ENCODE results near the gene COMTD1.

The COMTD1 gene

GRCh38 chr10:75234017-75234682 lies 1.6 kb downstream of the COMTD1 start:
- WGBS, 2 experiments: 2% methylated on average over 48 of the region's 48 CpGs
- Histone ChIP-seq H3K4me1 (ENCODE audit: control insufficient read depth, insufficient read depth, low read length) (no peaks in the 10 kb centered on the region), H3K27ac (ENCODE audit: insufficient read depth, low read depth, low read length, poor library complexity, severe bottlenecking) (no peak overlapping the region), H3K4me3 (ENCODE audit: insufficient read depth, low read depth, low read length) (peak overlapping the region; percentile 38), H3K36me3 (ENCODE audit: control insufficient read depth, insufficient read depth, low read length) (peaks cover 14% of the 10 kb centered on the region), H3K27me3 (ENCODE audit: control insufficient read depth, insufficient read depth, low read length, poor library complexity, severe bottlenecking) (peaks cover 8% of the 10 kb centered on the region), H3K9me3 (ENCODE audit: control insufficient read depth, low read length) (no peaks in the 10 kb centered on the region)

GRCh38 chr10:75233444-75234016 lies 2.2 kb downstream of the COMTD1 start:
- WGBS, 2 experiments: 60 to 61% methylated on average over 14 of the region's 14 CpGs
- no peak overlapping the region for H3K27ac ChIP-seq (ENCODE audit: insufficient read depth, low read depth, low read length, poor library complexity, severe bottlenecking)
- no peaks in the 10 kb centered on the region for H3K9me3 ChIP-seq (ENCODE audit: control insufficient read depth, low read length)
- peak overlapping the region; percentile 38 for H3K4me3 ChIP-seq (ENCODE audit: insufficient read depth, low read depth, low read length)
- H3K4me1 ChIP-seq (ENCODE audit: control insufficient read depth, insufficient read depth, low read length): no peaks in the 10 kb centered on the region
- H3K36me3 ChIP-seq (ENCODE audit: control insufficient read depth, insufficient read depth, low read length): peaks cover 14% of the 10 kb centered on the region
- peaks cover 8% of the 10 kb centered on the region for H3K27me3 ChIP-seq (ENCODE audit: control insufficient read depth, insufficient read depth, low read length, poor library complexity, severe bottlenecking)

GRCh38 chr10:75231672-75232581 lies 3.8 kb downstream of the COMTD1 start:
- 88 to 97% methylated on average over 4 of the region's 4 CpGs for WGBS, 2 experiments
- H3K36me3 ChIP-seq (ENCODE audit: control insufficient read depth, insufficient read depth, low read length): peaks cover 14% of the 10 kb centered on the region
- H3K4me3 ChIP-seq (ENCODE audit: insufficient read depth, low read depth, low read length): no peak overlapping the region

GRCh38 chr10:75230600-75231038 lies 5.1 kb downstream of the COMTD1 start:
- Histone ChIP-seq H3K27ac (ENCODE audit: insufficient read depth, low read depth, low read length, poor library complexity, severe bottlenecking) (no peak overlapping the region), H3K36me3 (ENCODE audit: control insufficient read depth, insufficient read depth, low read length) (peaks cover 18% of the 10 kb centered on the region), H3K4me1 (ENCODE audit: control insufficient read depth, insufficient read depth, low read length) (peaks cover 18% of the 10 kb centered on the region), H3K4me3 (ENCODE audit: insufficient read depth, low read depth, low read length) (no peak overlapping the region), H3K27me3 (ENCODE audit: control insufficient read depth, insufficient read depth, low read length, poor library complexity, severe bottlenecking) (peaks cover 8% of the 10 kb centered on the region), H3K9me3 (ENCODE audit: control insufficient read depth, low read length) (no peaks in the 10 kb centered on the region)
- WGBS, 2 experiments: 33 to 40% methylated on average over 3 of the region's 5 CpGs

More at GRCh38 chr10:75231672-75232581, 3.8 kb downstream of the COMTD1 start:
- Histone ChIP-seq H3K9me3 (ENCODE audit: control insufficient read depth, low read length) (no peaks in the 10 kb centered on the region), H3K27ac (ENCODE audit: insufficient read depth, low read depth, low read length, poor library complexity, severe bottlenecking) (no peak overlapping the region), H3K27me3 (ENCODE audit: control insufficient read depth, insufficient read depth, low read length, poor library complexity, severe bottlenecking) (peaks cover 8% of the 10 kb centered on the region), H3K4me1 (ENCODE audit: control insufficient read depth, insufficient read depth, low read length) (peaks cover 7% of the 10 kb centered on the region)

GRCh38 chr10:75229971-75230370 lies 5.8 kb downstream of the COMTD1 start:
- peaks cover 23% of the 10 kb centered on the region for H3K4me1 ChIP-seq (ENCODE audit: control insufficient read depth, insufficient read depth, low read length)
- peaks cover 3% of the 10 kb centered on the region for H3K27me3 ChIP-seq (ENCODE audit: control insufficient read depth, insufficient read depth, low read length, poor library complexity, severe bottlenecking)
- H3K27ac ChIP-seq (ENCODE audit: insufficient read depth, low read depth, low read length, poor library complexity, severe bottlenecking): no peak overlapping the region
- no peaks in the 10 kb centered on the region for H3K9me3 ChIP-seq (ENCODE audit: control insufficient read depth, low read length)
- no peak overlapping the region for H3K4me3 ChIP-seq (ENCODE audit: insufficient read depth, low read depth, low read length)
- 93 to 100% methylated on average over 2 to 3 of the region's 3 CpGs for WGBS, 2 experiments
- H3K36me3 ChIP-seq (ENCODE audit: control insufficient read depth, insufficient read depth, low read length): peaks cover 18% of the 10 kb centered on the region

- peaks cover 34% of the 10 kb centered on the region for H3K4me1 ChIP-seq (ENCODE audit: control insufficient read depth, insufficient read depth, low read length)
- no peak overlapping the region for H3K4me3 ChIP-seq (ENCODE audit: insufficient read depth, low read depth, low read length)
- 88 to 89% methylated on average over 4 of the region's 4 CpGs for WGBS, 2 experiments
- no peak overlapping the region for H3K27ac ChIP-seq (ENCODE audit: insufficient read depth, low read depth, low read length, poor library complexity, severe bottlenecking)
- no peaks in the 10 kb centered on the region for H3K27me3 ChIP-seq (ENCODE audit: control insufficient read depth, insufficient read depth, low read length, poor library complexity, severe bottlenecking)
- no peaks in the 10 kb centered on the region for H3K9me3 ChIP-seq (ENCODE audit: control insufficient read depth, low read length)
- peaks cover 21% of the 10 kb centered on the region for H3K36me3 ChIP-seq (ENCODE audit: control insufficient read depth, insufficient read depth, low read length)
Measured at GRCh38 chr10:75228834-75229233, 6.9 kb downstream of the COMTD1 start.

- no peak overlapping the region for H3K4me3 ChIP-seq (ENCODE audit: insufficient read depth, low read depth, low read length)
- H3K4me1 ChIP-seq (ENCODE audit: control insufficient read depth, insufficient read depth, low read length): peaks cover 38% of the 10 kb centered on the region
- H3K36me3 ChIP-seq (ENCODE audit: control insufficient read depth, insufficient read depth, low read length): peaks cover 23% of the 10 kb centered on the region
- no peak overlapping the region for H3K27ac ChIP-seq (ENCODE audit: insufficient read depth, low read depth, low read length, poor library complexity, severe bottlenecking)
- no peaks in the 10 kb centered on the region for H3K9me3 ChIP-seq (ENCODE audit: control insufficient read depth, low read length)
- WGBS, 2 experiments: 90 to 97% methylated on average over 3 of the region's 3 CpGs
- H3K27me3 ChIP-seq (ENCODE audit: control insufficient read depth, insufficient read depth, low read length, poor library complexity, severe bottlenecking): no peaks in the 10 kb centered on the region
Measured at GRCh38 chr10:75228278-75228677, 7.5 kb downstream of the COMTD1 start.

GRCh38 chr10:75226656-75227055 lies 9.1 kb downstream of the COMTD1 start:
- peaks cover 27% of the 10 kb centered on the region for H3K36me3 ChIP-seq (ENCODE audit: control insufficient read depth, insufficient read depth, low read length)
- H3K27me3 ChIP-seq (ENCODE audit: control insufficient read depth, insufficient read depth, low read length, poor library complexity, severe bottlenecking): no peaks in the 10 kb centered on the region
- WGBS, 2 experiments: 65 to 75% methylated on average over 5 of the region's 5 CpGs
- no peak overlapping the region for H3K4me3 ChIP-seq (ENCODE audit: insufficient read depth, low read depth, low read length)
- peak overlapping the region; percentile 30 for H3K27ac ChIP-seq (ENCODE audit: insufficient read depth, low read depth, low read length, poor library complexity, severe bottlenecking)
- H3K4me1 ChIP-seq (ENCODE audit: control insufficient read depth, insufficient read depth, low read length): peaks cover 44% of the 10 kb centered on the region
- H3K9me3 ChIP-seq (ENCODE audit: control insufficient read depth, low read length): no peaks in the 10 kb centered on the region

- Histone ChIP-seq H3K4me3 (ENCODE audit: insufficient read depth, low read depth, low read length) (no peak overlapping the region), H3K36me3 (ENCODE audit: control insufficient read depth, insufficient read depth, low read length) (peaks cover 27% of the 10 kb centered on the region), H3K27ac (ENCODE audit: insufficient read depth, low read depth, low read length, poor library complexity, severe bottlenecking) (peak overlapping the region; percentile 30), H3K27me3 (ENCODE audit: control insufficient read depth, insufficient read depth, low read length, poor library complexity, severe bottlenecking) (no peaks in the 10 kb centered on the region), H3K4me1 (ENCODE audit: control insufficient read depth, insufficient read depth, low read length) (peaks cover 44% of the 10 kb centered on the region), H3K9me3 (ENCODE audit: control insufficient read depth, low read length) (no peaks in the 10 kb centered on the region)
- 90 to 100% methylated on average over 2 of the region's 2 CpGs for WGBS, 2 experiments
Measured at GRCh38 chr10:75226095-75226494, 9.7 kb downstream of the COMTD1 start.

GRCh38 chr10:75223507-75223906 lies 12.2 kb downstream of the COMTD1 start:
- Histone ChIP-seq H3K27ac (ENCODE audit: insufficient read depth, low read depth, low read length, poor library complexity, severe bottlenecking) (no peak overlapping the region), H3K4me3 (ENCODE audit: insufficient read depth, low read depth, low read length) (no peak overlapping the region), H3K36me3 (ENCODE audit: control insufficient read depth, insufficient read depth, low read length) (peaks cover 33% of the 10 kb centered on the region), H3K9me3 (ENCODE audit: control insufficient read depth, low read length) (no peaks in the 10 kb centered on the region), H3K27me3 (ENCODE audit: control insufficient read depth, insufficient read depth, low read length, poor library complexity, severe bottlenecking) (no peaks in the 10 kb centered on the region), H3K4me1 (ENCODE audit: control insufficient read depth, insufficient read depth, low read length) (peaks cover 44% of the 10 kb centered on the region)
- 57 to 62% methylated on average over 2 of the region's 2 CpGs for WGBS, 2 experiments
